ENCODE results near the gene CCDC117.

DNA sequence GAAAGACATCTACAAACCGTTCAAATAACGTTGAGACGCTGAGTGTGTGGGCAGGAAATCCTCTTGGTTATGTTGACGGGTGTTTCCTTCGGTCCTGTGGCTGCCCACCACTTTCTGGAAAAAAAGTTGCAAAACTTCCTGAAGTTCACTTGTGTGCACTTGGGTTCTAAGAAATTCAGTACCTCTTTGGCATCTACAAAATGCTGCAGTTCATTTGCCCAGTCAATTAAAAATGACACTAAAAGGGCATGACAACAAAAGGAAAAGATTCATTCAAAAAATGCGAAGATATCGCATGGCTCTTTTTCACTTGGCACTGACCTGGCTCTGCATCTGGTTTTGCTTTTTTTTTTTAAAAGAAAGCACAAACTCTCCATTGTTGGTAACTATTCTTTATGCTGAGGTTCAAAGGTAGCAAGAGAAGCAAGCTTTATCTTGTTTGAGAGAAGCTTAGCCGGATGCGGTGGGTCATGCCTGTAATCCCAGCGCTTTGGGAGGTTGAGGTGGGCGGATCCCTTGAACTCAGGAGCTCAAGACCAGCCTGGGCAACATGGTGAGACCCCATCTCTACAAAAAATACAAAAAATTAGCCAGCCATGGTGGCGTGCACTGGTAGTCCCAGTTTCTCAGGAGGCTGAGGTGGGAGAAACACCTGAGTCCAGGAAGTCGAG lies 38.5 kb downstream of the CCDC117 start:
- TF ChIP-seq, protein P1, sequence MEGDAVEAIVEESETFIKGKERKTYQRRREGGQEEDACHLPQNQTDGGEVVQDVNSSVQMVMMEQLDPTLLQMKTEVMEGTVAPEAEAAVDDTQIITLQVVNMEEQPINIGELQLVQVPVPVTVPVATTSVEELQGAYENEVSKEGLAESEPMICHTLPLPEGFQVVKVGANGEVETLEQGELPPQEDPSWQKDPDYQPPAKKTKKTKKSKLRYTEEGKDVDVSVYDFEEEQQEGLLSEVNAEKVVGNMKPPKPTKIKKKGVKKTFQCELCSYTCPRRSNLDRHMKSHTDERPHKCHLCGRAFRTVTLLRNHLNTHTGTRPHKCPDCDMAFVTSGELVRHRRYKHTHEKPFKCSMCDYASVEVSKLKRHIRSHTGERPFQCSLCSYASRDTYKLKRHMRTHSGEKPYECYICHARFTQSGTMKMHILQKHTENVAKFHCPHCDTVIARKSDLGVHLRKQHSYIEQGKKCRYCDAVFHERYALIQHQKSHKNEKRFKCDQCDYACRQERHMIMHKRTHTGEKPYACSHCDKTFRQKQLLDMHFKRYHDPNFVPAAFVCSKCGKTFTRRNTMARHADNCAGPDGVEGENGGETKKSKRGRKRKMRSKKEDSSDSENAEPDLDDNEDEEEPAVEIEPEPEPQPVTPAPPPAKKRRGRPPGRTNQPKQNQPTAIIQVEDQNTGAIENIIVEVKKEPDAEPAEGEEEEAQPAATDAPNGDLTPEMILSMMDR (IDR thresholded peaks at IDR 0.05) = no peak
- no peak for TF ChIP-seq POLR2AphosphoS5 (IDR thresholded peaks at IDR 0.05; ENCODE audit: low read depth, low read length)
- TF ChIP-seq, protein P2, sequence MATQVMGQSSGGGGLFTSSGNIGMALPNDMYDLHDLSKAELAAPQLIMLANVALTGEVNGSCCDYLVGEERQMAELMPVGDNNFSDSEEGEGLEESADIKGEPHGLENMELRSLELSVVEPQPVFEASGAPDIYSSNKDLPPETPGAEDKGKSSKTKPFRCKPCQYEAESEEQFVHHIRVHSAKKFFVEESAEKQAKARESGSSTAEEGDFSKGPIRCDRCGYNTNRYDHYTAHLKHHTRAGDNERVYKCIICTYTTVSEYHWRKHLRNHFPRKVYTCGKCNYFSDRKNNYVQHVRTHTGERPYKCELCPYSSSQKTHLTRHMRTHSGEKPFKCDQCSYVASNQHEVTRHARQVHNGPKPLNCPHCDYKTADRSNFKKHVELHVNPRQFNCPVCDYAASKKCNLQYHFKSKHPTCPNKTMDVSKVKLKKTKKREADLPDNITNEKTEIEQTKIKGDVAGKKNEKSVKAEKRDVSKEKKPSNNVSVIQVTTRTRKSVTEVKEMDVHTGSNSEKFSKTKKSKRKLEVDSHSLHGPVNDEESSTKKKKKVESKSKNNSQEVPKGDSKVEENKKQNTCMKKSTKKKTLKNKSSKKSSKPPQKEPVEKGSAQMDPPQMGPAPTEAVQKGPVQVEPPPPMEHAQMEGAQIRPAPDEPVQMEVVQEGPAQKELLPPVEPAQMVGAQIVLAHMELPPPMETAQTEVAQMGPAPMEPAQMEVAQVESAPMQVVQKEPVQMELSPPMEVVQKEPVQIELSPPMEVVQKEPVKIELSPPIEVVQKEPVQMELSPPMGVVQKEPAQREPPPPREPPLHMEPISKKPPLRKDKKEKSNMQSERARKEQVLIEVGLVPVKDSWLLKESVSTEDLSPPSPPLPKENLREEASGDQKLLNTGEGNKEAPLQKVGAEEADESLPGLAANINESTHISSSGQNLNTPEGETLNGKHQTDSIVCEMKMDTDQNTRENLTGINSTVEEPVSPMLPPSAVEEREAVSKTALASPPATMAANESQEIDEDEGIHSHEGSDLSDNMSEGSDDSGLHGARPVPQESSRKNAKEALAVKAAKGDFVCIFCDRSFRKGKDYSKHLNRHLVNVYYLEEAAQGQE (IDR thresholded peaks at IDR 0.05; ENCODE audit: insufficient read depth in 1 of 2, low read depth in 2 of 2, low read length in 1 of 2) = no peak

Measured in Panc1 (cell line).